GM21390 (cell line): Measurements from ENCODE around the gene ABCC1.
A peak's percentile ranks its signal among the peaks of the same experiment; 100 is the strongest.
"Not testable (repeated sequence)": the region's sequence is repeated elsewhere in the genome, so short reads cannot be mapped to it uniquely, and the experiment has no call there.

ENCODE experiments used
- ATAC-seq: cut with Tn5 transposase; IDR thresholded peaks from one replicate; pipeline ENCODE4 v1.9.1; 2021; ENCODE audit not compliant: unreplicated experiment

Gene ABCC1

GRCh38 chr16:15942931-15943690, 6.3 kb upstream of the ABCC1 start:
- no peak for ATAC-seq

- no peak for ATAC-seq
Measured at GRCh38 chr16:15946257-15947044, 3.0 kb upstream of the ABCC1 start.

GRCh38 chr16:15947983-15948509, 1.4 kb upstream of the ABCC1 start:
- ATAC-seq = no peak

GRCh38 chr16:15948532-15949209, 745 bp upstream of the ABCC1 start:
- peak; percentile 50 for ATAC-seq

- no peak for ATAC-seq
Measured at GRCh38 chr16:15950161-15950854, 892 bp downstream of the ABCC1 start.

- ATAC-seq = no peak
Measured at GRCh38 chr16:15950869-15951268, 1.5 kb downstream of the ABCC1 start.

- ATAC-seq = no peak
Measured at GRCh38 chr16:15951852-15952251, 2.4 kb downstream of the ABCC1 start.

GRCh38 chr16:15952265-15952711, 2.9 kb downstream of the ABCC1 start:
- ATAC-seq = no peak

- no peak for ATAC-seq
Measured at GRCh38 chr16:15953477-15953876, 4.1 kb downstream of the ABCC1 start.

- ATAC-seq = no peak
Measured at GRCh38 chr16:15953929-15954813, 4.8 kb downstream of the ABCC1 start.

GRCh38 chr16:15954814-15955151, 5.4 kb downstream of the ABCC1 start:
- ATAC-seq = no peak

- no peak for ATAC-seq
Measured at GRCh38 chr16:15955425-15955824, 6.0 kb downstream of the ABCC1 start.

- ATAC-seq = not testable (repeated sequence)
Measured at GRCh38 chr16:15956106-15956505, 6.7 kb downstream of the ABCC1 start.

GRCh38 chr16:15958703-15959348, 9.4 kb downstream of the ABCC1 start:
- no peak for ATAC-seq

- ATAC-seq = no peak
Measured at GRCh38 chr16:15960124-15960971, 10.9 kb downstream of the ABCC1 start.

- ATAC-seq = peak; percentile 76
Measured at GRCh38 chr16:15961060-15961511, 11.7 kb downstream of the ABCC1 start.

GRCh38 chr16:15961571-15962090, 12.2 kb downstream of the ABCC1 start:
- ATAC-seq = no peak

- ATAC-seq = no peak
Measured at GRCh38 chr16:15963307-15963910, 14.0 kb downstream of the ABCC1 start.
